HL-60/S4 (cell line): Measurements from ENCODE around the gene GAMT.

Experiments used
- in situ Hi-C: fragments of 300-500 bp; cut with MboI; formaldehyde crosslinking; loops from 2 replicates; pipeline ENCODE4 v1.14.3; 2022; ENCODE audit warnings: low sequenced_read_pairs

GAMT gene

DNA sequence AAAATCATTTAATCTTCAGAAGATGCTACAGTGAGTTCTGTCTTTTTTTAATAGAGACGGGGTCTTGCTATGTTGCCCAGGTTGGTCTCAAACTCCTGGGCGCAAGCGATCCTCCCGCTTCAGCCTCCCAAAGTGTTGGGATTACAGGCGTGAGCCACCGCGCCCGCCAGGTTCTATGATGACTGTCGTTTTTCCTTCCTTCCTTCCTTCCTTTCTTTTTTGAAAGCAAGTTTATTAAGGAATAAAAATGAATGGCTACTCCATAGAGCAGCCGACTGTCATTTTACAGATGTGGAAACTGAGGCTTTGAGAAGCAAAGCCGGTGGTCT lies 511 bp upstream of the GAMT start:
- in situ Hi-C loops = no loop called here

- in situ Hi-C loops = no loop called here
Measured at GRCh38 chr19:1400281-1401137, 833 bp downstream of the GAMT start.

- in situ Hi-C loops = no loop called here
Measured at GRCh38 chr19:1399745-1400144, 1.6 kb downstream of the GAMT start.

GRCh38 chr19:1399079-1399478 lies 2.3 kb downstream of the GAMT start:
- in situ Hi-C loops = no loop called here

- in situ Hi-C loops = no loop called here
Measured at GRCh38 chr19:1397838-1398237, 3.5 kb downstream of the GAMT start.

DNA sequence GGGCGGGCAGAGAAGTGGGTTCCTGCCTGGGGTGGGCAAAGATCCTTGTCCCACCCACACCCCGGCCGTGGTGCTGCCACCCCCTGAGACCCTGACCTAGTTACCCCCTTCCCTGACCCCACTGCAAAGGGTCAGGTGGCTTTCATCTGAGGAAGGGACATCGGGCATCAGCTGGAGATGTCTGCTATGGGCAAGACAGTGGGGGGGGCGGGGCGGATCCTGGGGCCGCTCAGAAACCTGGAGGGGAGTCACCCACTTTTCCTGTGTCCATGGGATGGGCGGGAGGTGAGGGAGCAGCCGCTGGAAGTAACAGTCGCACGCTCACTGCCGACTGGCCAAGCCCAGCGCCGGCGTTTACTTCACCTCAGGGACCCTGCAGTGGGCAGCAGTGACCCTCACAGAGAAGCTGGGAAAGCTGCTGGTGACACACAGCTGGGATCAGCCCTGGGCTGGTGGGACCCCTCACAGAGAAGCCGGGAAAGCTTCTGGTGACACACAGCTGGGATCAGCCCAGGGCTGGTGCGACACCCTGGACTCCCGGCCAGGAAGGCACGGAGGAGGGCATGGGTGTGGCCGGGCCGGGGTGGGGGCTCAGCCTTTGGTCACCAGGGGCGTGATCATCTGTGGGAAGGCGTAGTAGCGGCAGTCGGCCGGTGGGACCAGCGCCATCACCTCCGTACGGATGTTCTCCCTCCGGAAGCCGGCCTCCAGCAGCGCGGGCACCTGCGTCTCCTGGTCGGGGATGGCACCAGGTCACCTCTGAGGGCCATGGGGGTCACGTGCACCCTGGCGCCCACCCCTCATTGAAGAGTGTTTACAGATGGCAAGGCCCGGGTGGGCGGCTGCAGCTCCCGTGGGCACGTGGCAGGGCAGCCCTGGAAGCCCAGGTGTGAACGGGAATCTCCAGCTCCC lies 4.3 kb downstream of the GAMT start:
- in situ Hi-C loops = no loop called here

- in situ Hi-C loops = no loop called here
Measured at GRCh38 chr19:1396019-1396767, 5.1 kb downstream of the GAMT start.

- in situ Hi-C loops = no loop called here
Measured at GRCh38 chr19:1395194-1396018, 5.9 kb downstream of the GAMT start.

DNA sequence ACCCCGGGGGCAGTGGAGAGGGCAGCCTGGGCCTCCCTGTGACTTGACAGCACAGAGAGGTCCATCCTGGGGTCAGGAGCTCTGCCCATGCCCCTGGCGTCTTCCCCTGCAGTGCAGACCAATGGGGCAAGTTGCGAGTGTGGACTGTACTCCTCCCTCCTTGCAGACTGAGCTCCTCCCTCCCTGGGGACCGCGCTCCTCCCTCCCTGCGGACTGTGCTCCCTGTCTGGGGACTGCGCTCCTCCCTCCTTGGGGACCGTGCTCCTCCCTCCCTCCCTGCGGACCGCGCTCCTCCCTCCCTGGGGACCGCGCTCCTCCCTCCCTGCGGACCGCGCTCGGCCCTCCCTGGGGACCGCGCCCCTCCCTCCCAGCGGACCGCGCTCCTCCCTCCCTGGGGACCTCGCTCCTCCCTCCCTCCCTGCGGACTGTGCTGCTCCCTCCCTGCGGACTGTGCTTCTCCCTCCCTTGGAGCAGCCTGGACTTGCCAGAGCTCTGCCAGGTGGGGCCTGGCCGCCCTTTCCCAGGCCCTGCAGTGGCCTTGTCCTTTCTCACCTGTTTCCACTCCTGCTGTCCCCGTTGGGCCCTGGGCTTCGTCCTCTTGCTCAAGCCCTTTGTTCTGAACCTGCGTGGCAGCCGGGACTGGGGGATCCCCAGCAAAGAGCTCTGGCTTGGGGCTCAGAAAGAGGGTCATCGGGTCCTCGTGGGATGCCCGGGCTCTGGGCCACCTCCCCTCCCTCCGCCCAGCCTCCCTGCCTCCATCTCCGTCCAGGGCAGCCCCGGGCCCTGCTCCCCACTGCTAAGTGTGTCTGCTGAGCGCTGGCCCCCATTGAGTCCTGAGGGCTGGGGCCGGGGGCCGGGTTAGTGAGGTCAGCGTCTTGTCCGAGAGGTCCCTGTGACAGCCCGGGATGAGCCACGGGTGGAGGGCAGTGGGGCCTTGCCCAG lies 6.8 kb downstream of the GAMT start:
- in situ Hi-C loops = no loop called here

- in situ Hi-C loops = no loop called here
Measured at GRCh38 chr19:1393841-1394240, 7.5 kb downstream of the GAMT start.

GRCh38 chr19:1392939-1393530 lies 8.3 kb downstream of the GAMT start:
- in situ Hi-C loops = no loop called here

DNA sequence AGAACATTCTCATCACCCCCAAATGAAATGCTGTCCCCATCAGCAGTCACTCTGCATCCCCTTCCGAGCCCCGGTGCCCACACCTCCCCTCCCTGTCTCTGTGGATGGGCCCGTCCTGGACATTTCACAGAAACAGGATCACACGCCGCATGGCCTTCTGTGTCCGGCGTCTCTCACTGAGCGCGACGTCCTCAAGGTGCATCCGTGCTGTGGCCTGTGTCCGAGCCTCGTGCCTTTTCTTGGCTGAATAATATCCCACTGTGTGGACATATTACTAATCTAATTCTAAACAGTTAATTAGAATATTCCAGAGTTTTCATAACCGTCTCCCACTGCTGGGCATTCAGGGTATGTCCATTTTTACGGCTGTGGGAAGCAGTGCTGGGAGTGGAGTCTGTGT lies 8.9 kb downstream of the GAMT start:
- in situ Hi-C loops = no loop called here

GRCh38 chr19:1390890-1391423 lies 10.4 kb downstream of the GAMT start:
- in situ Hi-C loops = no loop called here

DNA sequence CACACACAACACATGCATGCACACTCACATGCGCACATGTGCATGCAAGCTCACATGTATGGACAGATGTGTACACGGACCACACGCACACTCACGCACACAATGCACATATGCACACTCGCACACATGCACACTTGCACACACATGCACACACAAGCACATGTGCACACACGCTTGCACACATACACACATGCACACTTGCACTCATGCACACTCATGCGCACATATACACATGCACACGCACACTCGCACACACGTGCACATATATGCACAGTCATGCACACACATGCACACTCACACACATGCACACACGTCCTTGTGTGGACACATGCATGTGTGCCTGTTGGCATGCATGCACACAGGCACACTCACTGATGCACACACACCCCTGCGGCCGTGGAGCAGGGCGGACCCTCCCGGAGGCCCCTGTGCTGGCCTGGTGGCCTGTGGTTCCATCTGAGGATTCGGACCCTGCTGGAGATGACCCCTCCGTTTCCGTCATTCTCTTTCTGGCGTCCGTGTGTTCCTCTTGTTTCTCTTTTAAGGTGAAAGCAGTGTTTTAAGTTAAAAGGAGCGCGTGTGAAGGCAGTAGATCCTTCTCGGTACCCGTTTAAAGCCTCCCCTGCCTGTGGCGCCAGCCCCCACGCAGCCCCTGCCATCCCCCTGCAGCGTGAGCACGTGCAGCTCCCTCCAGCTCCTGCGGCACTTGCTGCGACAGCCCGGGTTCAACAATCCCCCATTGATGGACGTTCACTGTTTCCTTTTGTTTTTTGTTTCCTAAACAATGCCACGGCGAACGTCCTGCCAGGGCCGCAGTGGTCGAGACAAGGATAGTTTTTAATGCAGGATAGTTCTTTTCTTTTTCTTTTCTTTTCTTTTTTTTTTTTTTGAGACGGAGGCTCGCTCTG lies 12.1 kb downstream of the GAMT start:
- in situ Hi-C loops = no loop called here

- in situ Hi-C loops = no loop called here
Measured at GRCh38 chr19:1388637-1389026, 12.7 kb downstream of the GAMT start.

- in situ Hi-C loops = no loop called here
Measured at GRCh38 chr19:1387684-1388636, 13.4 kb downstream of the GAMT start.
